HK-2 (cell line): Measurements from ENCODE around the gene ELFN2.

ENCODE experiments used
- DNase-seq: peaks from one replicate; pipeline ENCODE4 v3.0.0-alpha.2; 2018; ENCODE audit not compliant: unreplicated experiment

The ELFN2 gene

DNA sequence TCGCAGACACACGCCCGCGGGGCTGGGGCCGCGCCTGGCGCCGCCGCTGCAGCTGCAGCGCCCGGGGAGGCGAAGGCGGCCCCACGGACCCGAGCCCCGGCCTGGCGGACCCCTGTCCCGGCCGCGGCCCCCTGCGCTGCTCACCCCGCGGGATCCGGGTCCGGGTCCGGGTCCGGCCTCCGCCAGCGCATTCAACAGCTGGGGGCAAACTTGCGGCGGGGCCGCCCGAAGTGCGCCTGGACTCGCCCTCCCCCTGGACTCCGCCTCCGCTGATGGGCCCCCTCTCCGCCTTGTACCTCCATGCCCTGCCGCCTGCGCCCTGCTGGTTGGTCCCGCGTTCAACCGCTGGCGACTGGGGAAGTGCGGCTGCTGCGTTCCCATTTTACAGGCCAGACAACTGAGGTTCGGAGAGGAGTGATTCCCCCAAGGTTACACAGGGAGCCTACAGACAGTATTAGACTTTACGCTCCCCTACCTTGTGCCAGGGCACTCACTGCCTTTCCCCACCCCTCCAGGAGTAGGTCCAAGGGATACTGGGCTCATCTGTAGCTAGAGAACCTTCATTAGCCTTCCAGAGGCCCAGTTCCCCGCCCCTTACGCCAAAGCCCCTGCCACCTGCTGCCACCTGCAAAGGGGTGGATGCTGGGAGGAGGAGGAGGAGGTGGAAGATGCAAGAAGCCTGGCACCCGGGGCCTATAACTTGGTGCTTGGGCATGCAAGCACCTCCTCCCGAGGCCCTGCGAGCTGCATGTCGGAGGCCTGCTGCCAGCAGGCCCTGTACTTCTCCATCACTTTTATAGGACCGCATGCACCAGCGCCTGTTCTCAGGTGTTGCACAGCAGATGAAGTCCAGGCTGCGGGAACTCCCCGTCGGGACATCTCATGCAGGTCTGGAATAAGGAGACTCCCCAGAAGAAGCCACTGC, 694 bp upstream of the ELFN2 start:
- no peak for DNase-seq

- DNase-seq = no peak
Observed at GRCh38 chr22:37426706-37427134, 559 bp downstream of the ELFN2 start.

DNA sequence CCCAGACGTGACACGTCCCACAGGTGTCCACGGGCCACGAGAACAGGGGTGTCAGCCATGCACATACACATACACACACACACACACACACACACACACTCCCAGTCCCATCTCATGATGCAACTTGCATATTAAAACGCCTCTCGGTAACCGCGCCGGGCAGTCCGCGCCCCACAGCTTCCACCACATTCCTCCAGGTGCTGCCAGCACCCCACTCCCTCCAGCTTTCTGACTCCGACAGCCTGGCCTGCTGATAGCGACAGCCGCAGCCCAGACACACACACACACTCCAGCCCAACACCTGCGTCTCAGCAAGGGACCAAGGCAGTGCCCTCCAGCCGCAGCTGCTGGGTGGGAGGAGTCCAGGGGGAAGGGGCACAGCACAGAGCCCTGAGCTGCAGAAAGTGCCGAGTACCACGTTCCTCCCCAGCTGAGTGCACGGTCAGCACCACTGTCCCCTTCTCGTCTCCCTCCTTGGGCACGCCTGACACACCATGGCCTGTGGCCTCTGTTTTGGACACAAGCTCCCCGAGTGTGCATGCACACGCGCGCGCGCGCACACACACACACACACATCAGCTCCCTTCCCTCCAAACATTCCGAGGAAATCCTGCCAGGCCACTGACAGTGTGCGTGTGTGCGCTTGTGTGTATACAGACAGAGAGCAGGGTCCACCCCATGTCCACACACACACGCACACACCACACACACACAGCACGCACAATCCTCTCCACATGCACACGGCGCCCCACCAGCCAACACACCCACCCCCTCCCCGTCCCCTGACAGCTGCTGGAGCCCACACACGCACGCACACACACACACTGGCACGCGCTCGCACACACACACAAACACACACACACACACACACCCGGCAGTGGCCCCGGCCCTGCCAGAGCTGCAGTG, 1.2 kb downstream of the ELFN2 start:
- no peak for DNase-seq

DNA sequence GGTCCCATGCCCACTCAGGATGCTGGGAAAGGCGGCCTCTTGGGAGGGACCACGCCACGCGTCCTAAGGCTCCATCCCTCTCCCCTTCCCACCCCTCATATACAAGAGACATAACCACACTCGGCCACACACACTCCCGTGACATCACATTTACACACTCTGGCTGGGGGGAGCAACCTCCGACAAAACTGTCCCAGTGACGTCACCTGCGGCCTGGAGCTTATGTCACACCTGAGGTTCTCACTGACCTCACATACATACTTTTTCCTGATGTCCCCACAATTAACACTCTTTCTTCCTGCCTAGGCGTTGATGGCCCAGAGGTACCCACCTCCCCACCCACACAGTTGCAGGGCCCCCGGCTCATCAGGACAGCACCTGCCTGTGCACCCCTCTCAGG, 1.9 kb downstream of the ELFN2 start:
- no peak for DNase-seq

DNA sequence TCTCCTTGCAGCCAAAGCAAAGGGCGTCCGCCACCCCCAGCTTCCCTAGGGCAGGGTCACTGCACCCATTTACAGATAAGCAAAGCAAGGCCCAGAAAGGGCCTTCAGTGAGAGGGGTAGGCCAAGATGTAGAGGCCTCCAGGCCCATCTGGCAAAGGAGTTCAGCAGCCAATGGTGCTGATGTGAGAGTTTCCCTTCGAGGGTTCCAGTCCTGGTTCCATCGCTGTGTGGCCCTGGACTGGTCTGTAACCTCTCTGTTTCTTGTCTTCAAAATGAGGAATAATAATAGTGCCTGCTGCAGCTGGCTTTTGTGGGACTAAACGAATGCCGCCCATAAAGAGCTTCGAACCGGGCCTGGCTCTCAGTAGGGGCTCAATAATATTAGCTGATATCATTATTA, 4.0 kb downstream of the ELFN2 start:
- DNase-seq = no peak

GRCh38 chr22:37421468-37421877, 5.8 kb downstream of the ELFN2 start:
- no peak for DNase-seq

- no peak for DNase-seq
Observed at GRCh38 chr22:37420686-37421467, 6.4 kb downstream of the ELFN2 start.

DNA sequence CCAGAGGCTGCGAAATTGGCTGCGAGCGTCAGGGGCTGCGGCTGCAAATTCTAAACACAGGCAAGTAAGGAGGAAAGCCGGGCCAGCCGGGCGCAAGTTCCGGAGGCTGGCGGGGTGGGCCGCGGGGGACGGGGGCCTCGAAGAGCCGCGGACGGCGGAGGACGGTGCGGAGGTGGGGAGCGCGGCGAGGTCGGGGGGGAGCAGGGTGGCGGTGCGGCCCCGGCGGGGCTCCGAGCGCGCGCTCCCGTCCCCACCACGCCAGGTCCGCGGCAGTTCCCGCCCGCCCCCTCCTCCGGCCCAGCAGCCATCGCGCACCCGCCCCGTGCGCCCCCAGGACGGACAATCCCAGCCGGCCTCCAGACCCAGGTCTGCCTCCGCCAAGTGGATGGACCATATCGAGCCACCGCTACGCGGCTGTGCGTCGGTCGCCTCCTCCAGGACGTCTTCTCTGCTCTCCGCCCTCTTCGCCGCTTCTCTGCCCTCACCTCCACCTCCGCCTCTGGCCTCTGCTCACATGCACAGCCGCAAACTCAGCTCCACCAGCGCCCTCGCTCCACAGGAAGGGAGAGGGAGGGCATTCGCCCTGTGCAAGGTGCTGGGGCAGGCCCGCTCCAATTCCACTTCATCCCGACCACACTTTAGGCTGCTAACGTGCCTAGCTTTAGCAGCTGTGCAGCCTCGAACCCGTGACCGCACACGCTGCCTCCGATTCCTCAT, 7.2 kb downstream of the ELFN2 start:
- DNase-seq = no peak

- DNase-seq = no peak
Observed at GRCh38 chr22:37419370-37419968, 7.8 kb downstream of the ELFN2 start.

GRCh38 chr22:37418627-37419369, 8.5 kb downstream of the ELFN2 start:
- DNase-seq = no peak

DNA sequence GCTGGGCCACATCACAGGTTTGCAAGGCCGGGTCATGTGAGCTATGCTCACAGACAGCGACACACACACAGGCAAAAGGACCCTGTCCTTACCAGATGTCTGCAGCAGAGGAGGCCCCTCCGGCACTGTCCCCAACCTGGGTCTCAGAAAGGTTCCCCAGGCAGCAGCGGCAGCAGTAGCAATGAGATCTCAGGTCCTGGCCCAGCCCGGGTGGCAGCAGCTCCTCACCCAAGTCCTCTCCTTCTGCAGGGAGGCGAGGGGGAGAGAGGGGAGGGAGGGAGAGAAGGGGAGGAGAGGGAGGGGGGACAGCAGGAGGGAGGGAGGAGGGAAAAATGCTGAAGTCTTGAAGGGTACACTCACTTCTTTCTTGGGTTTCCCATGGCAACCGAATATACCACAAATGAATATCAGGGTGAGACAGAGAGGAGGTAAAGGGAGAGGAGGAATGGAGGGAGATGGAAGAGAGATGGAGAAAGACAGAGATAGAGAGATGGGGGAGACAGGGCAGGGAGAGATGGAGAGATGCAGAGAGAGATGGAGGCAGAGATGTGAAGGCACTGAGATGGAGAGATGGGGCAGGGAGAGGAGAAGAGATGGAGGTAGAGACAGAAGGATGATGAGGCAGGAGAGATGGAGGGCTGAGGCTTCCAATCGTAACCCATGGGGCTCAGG, 9.5 kb downstream of the ELFN2 start:
- DNase-seq = no peak

DNA sequence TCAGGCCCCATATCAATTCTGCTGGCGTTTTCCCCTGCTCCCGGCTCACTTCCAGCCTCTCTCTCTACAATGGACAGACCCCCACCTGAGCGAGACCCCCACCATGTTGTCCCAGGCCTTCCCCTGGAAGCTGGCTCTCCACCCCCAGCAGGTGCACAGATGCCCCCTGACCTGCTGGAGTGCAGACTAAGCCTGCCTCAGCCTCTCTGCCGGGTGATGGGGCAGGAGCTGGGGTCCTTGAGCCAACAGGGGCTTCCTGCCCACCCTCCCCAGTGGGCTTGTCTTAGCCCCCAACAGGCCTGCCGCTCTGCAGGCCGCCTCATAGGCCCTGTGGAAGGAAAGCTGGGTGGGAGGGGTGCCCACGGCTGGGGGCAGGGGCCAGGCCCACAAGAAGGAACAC, 10.0 kb downstream of the ELFN2 start:
- no peak for DNase-seq

GRCh38 chr22:37416827-37417226, 10.5 kb downstream of the ELFN2 start:
- no peak for DNase-seq

GRCh38 chr22:37416389-37416788, 10.9 kb downstream of the ELFN2 start:
- no peak for DNase-seq

DNA sequence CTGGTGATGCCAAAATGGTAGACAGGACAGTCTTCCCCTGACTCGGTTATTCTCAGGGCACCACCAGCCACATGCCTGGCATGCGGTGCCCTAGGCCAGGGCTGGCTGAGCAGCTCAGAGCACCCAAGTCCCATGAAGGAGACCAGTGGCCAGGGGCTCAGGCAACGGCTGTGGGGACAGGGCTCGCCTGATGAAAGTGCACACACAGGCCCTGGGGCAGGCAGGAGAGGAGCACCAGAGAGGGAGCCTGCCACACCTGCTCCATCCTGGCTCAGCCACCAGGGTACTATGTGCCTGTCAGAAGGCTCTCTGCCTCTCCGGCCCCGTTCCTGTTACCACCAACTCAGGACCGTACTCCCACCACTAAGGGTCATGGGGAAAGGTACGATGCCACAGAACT, 12.1 kb downstream of the ELFN2 start:
- DNase-seq = no peak

DNA sequence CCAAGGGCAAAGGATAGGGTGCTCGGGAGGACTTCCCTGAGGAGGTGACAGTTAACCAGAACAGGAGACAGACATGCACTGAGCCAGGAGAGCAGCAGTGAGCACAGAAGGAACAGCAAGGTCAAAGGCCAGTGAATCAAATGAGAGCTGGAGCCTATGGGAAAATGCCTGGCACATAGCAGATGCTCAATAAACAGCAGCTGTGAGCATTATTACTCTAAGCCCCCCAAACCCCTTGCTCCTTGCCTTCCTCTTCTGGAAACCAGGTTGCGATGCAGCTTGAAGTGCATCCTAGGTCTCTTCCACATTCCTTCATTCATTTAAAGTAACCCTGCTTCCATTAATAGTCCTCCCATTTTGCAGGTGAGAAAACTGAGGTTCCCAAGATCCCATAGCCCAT, 13.0 kb downstream of the ELFN2 start:
- no peak for DNase-seq

DNA sequence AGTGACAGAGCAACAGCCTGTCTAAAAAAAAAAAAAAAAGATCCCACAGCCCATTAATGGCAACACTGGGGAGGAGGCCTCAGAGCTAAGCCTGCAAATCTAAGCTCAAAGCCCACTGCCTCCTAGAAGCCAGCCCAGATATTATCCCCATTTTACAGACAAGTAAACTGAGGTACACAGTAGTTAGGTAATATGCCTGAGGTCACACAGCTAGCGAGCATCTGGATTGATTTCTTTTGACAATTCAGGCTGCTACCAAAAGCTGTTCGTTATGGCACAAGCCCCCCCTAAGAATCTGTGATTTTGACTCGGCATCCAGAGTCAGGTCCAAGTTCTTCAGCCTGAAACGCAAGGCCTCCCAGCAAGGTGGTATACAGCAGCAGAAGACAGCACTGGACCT, 13.7 kb downstream of the ELFN2 start:
- no peak for DNase-seq

DNA sequence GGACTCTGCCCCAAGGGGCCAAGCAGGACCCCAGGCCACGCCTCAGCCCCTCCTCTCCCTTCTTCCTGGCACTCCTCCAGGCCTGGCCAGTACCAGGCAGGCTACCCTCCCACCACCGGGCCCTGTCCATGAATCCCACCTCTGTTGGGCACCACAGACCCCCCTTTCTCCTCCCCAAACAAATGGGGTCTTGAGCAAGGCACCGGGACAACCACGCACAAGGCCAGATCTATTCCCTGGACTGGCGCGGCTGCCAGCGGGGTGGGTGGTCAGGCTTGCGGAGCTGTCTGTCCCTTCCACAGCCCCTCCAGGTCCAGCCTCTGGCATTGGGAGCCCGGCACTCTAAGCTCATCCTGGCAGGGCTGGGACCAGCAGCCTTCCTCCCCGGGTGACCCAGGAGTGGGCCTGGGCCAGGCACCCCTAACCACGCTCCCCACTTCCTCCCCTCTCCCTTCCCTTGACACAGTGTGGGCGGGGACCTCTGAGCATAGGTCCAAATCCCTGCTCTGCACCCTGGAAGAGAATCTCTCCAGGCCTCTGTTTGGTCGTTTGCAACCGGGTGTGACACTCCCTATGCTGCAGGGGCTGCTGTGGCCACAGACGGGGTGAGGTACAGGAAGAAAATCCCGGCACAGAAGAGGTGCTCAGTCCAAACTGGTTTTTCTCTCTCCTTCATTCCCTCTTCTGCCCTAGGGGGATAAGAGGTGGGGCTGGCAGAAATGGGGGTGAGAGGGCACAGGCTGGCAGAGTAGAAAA, 14.6 kb downstream of the ELFN2 start:
- no peak for DNase-seq

- DNase-seq = no peak
Observed at GRCh38 chr22:37411655-37412054, 15.6 kb downstream of the ELFN2 start.
